Measurements from ENCODE around the gene CD7.
A peak's percentile ranks its signal among the peaks of the same experiment; 100 is the strongest.

CD7 gene

DNA sequence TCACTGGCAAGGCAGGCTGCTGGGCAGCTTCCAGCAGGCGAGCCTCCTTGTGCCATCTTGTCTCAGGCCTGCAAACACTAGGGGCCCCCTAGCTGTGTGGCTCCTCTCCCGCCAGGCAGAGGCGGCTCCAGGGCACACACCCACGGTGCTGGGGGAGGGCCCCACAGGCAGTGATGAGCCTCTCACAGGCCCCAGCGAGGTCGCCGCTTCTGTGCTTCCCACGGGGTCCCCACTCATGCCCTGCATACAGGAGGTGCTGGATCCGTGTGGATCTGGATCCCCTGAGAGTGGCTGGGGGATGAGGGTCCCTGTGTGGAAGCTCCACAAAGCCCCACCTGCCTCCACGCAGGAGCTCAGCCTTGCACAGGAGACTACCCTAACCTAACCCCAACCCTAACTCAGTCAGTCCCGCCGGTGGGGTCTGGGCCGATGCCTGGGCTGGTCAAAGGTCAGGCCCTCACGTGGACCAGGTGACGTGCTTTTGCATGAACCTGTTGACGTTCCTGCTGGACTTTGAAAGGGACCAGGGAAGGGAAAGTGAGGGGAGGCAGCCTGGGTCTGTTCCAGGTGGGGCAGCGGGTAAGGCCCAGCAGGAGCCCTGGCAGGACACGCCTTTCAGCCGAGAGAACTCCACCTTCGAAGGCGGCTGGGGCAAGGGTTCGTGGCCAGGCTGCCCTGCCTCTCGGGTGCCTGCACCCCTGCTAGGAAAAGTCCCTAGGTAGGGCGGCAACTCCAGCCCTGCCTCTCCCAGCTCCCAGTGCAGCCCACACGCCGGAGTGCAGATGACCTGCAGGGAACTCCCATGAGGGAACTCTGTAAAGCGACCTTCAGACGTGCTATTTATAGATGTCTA, 11.0 kb upstream of the CD7 start:
- no peak for DNase-seq

DNA sequence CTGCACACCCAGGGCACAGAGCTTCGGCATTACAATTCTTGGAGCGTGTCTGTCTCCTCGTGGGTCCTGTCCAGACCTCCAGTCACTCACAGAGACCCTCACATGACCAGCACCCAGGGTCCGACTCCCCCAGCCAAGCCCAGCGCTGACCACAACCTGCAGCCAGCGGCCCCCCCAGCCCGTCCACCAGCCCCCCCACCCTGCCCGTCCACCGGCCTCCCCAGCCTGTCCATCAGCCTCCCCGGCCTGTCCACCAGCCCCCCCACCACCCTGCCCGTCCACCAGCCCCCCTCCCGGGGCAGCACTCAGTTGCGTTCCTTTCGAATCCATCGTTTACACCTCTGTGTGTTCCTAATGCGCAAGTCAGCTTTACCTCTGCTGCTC, 10.3 kb upstream of the CD7 start:
- DNase-seq = no peak

DNA sequence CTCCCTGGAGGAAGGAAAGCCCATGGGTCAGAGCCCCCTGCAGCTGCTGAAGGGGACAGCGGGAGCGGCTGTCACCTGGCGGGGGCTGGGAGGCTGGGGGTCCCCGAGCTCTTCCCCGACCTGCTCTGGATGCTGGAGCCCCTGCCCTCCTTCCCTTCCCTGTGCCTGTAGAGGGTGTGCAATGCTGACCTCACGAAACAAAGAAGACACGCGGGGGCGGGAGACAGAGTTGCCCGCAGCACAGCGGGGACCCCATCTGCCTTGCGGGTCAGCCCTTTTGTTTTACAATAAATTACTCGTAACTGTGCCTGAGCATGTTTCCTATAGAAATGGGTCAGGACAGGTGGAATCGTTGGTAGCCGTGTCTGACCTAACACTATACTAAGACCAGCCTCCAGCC, 9.9 kb upstream of the CD7 start:
- no peak for DNase-seq

DNA sequence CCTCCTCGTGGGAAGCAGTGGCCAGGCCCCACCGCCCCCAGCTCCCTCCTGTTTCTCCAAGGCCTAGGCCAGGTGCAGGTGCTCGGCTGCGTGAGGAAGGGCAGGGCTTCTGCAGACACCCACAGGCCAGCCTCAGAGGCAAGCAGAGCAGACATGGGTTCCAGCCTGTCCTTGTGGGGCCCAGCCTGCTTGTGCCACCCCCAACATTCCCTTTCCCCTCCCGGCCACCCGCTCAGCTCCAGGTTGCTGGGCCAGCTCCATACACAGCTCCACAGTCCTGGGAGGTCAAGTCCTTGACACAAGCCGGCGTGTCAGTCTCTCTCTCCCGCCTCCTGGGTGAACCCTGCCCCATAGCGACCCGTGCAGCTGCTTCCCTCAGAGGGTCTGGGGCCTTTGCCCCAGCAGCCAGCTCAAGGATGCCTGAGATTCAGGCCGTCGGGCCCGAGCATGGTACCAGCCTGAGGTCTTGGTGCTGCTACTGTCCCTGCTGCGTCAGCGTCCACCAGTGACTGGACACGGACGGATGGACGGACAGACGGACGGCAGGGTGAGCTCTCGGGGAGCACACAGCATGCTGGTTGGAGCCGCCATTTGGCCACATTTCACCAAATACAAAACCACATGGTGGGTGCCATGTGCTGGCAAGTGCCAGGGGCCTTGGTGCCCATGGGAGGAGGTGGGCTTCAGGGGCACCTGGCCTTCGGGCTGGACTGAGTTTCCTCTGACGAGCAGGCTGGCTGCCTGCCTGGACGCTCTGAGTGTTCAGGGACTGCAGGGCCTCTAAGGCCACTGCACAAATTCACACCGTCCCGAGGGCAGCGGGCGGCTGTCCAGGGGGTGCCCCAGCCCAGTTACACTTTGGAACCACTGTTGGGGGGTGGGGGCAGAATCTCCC, 8.1 kb upstream of the CD7 start:
- DNase-seq = no peak

DNA sequence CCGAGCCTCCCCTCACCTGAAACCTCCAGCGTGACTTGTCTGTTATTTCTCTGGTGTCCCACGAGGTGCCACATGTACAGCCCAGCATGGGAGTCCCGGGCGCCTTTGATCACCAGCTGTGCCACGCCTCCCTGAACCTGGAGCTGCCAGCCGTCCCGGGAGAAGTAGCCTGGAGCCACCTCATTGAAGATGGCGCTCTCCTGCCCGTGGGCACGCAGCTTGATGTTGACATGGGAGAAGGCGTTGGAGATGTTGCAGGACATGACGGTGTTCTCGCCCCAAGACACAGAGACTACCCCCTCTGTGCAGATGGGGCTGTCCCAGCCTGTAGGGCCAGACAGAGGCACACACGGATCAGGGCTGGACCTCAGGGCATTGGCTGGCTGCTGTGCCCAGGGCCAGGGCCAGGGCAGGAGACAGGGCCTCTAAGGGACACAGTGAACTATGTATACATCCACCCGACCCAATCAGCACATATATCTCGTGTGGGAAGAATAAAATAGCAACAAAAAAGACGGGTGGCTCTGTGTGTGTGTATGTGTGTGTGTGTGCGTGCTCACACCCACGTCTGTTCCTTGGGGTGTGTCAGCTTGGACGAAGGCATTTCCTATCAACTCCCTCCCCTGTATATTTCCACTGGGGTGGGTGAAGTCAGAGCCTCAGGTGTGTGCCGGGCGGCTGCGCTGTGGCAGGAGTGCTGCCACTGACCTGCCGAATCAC, 7.3 kb upstream of the CD7 start:
- peak in 1 of 2 experiments; percentile 63 for DNase-seq

DNA sequence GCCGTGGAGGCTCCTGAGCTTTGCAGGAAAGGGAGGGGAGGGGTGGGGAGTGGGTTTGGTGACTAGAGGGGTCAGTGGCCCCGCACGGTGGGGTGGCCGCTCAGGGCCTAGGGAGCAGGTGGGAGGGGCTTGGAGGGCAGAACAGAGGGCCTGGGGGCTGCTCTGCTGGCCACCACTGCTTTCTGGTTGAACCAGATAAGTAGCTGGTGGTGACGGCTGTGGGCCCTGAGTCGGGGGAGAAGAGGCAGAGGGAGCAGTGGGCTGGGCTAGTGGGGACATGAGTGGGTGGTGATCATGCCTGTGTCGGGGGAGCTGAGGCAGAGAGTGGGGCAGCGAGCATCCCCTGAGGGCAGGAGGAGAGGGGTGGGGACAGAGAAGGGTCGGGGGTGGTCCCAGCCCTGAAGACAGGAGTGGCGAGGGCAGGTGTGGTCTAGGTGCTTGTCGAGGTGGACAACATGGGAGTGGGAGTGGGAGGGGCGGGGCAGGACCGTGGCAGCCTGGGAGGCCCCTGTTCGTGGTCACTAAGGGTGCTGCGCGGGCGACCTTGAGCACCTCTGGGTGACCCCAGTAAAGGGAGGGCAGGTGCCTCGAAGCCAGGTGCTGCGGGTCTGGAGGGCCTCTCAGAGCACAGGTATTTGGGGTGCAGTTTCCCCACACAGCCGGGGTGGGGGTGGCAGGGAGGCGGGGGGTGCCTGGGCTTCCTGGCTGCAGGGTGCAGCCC, 6.3 kb upstream of the CD7 start:
- no peak for DNase-seq

DNA sequence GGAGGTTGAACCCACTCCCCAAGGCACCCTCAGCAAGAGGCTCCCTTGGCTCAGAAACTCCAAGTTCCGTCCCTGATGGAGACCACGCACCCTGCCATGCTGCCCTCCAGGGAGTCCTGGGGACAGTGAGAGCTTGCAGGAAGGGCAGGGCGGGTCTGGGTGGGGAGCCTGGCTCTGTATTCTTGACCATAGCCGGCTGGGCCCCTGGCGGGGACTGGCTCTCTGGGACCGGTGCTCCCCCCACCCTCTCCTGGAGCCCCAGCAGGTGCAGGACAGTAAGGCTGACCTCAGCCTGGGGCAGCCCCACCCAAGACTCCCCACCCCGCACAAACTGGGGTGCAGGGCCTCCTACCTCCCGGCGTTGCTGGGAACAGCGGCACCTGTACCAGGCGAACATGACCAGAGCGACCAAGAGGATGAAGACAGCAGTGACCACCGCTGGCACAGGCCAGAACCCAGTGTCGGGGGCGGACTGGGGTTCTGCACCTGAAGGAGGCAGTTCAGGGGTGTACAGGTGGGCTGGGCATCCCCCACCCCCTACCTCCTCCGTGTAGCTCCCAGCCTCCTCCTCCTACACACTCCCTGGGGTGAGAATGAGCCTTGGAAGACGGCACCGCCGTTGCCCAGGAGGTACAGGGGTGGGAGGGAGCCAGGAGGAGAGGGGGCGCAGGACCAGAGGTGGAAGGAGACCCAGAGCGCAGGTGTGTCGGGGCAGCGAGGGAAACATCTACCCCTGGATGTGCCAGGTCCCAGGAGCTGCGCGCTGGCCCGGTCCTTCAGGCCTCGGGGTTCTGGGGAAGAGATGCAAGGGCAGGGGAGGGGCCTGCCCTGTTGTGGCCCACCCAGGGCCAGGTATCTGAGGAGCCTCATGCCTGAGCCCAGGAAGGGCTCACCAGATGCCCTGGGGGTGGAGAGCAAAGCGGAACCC, 5.4 kb upstream of the CD7 start:
- no peak for DNase-seq

DNA sequence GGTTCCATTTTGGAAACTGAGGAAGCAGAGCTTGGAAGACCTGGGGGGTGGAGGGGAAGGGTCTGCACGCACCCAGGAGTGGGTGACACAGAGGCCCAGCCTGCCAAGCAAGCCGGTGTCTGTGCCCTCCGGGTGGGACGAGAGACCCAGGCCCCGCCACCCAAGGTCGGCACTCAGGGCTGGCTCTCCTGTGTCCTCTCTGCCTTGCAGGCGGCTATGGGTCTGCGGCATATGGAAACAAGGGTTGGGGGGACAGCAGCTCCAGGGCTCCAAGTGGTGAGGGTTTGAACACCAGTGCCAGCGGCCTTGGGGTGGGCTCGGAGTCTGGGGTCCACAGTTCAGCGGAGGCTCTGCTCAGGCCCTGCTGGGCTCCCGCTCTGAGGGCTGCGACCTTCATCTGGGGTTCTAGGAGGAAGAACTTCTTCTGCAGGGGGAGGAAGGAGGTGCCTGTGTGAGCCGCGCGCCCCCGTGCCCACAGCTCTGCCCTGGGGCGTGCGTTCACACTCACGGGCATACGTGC, 4.6 kb upstream of the CD7 start:
- peak in 1 of 2 experiments; percentile 49 for DNase-seq

DNA sequence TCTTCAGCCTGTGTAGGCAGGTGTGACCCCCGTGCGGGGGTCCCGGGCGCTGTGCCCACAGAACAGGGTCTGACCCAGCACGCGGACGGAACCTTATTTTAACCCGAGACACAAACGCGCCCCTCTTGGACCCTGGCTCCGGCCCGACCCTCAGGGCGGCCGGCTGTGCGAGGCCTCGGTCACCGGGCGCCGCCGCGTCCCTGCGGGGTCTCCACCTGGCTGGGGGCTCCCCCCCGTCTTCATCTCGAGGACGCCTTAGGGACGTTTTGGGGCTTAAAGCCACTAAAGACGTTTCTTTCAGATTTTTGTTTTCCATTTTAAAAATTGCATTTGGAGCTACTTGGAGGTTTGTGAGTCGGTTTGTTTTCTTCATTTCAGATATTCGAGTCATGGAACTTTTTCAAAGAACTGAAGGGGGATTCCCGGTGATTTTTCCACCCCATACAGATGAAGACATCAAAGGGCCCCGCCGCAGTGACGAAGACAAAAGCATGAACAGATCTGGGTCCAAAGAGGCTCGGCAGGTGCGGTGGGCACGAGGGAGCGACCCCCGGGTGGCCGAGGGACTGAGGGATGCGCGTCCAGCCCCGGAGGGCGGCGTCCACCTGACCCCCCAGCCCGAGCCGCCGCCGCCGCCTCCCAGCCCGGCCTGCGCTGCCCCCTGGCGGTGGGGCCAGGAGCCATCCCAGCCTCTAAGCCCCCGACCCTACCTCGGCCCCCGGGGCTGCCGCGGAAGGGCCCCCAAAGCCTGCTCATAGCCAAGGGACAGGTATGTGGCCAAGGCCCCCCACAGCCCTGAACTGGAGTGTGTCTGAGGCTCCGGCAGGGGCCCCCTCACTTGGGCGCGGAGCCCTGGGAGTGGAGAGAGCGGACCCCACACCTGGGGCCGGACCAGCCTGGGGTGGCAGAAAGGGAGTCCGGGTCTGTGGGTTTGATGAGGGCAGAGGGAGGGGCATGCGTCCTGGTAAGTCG, 3.8 kb upstream of the CD7 start:
- DNase-seq = peak; percentile 75 to 88

DNA sequence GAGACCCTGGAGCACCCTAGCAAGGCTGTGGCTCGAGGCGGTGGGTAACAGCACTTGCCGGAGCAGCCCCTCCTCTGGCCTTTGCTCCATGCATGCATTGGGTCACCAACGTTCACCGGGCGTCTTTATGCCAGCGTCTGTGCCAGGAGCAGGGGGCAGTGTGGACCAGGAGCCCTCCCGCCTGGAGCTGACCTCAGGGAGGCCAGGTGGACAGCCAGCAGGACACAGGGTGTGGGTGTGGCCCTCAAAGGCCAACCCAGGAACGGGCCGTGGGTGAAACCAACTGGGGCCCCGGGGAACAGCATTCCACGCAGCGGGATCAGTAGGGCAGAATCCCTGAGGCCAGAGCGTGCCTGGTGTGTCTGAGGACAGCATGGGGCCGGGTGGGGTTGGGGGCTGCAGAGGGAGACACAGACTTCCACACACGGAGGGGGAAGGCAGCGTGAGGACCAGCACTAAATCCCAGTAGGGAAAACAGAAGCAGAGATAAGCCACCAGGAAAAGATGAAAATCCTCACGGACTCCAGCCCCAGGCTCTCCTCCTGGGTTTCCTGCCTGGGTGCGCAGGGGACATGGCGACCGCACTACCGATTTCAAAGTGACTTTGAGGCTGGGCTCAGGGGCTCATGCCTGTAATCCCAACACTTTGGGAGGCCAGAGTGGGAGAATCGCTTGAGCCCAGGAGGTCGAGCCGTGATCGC, 2.9 kb upstream of the CD7 start:
- no peak for DNase-seq

DNA sequence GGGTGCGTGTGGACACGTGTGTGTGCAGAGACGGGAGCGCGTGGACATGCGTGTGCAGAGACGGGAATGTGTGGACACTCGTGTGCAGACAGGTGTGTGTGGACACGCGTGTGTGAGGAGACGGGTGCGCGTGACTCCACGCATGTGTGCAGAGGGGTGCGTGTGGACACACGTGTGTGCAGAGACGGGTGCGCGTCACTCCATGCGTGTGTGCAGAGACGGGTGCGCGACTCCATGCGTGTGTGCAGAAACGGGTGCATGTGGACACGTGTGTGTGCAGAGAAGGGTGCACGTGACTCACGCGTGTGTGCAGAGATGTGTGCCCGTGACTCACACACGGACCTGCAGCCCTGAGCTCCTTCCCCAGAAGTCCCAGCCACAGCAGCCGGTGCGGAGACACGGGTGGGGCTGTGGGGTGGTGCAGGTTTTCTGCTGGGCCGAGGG, 2.2 kb upstream of the CD7 start:
- no peak for DNase-seq

DNA sequence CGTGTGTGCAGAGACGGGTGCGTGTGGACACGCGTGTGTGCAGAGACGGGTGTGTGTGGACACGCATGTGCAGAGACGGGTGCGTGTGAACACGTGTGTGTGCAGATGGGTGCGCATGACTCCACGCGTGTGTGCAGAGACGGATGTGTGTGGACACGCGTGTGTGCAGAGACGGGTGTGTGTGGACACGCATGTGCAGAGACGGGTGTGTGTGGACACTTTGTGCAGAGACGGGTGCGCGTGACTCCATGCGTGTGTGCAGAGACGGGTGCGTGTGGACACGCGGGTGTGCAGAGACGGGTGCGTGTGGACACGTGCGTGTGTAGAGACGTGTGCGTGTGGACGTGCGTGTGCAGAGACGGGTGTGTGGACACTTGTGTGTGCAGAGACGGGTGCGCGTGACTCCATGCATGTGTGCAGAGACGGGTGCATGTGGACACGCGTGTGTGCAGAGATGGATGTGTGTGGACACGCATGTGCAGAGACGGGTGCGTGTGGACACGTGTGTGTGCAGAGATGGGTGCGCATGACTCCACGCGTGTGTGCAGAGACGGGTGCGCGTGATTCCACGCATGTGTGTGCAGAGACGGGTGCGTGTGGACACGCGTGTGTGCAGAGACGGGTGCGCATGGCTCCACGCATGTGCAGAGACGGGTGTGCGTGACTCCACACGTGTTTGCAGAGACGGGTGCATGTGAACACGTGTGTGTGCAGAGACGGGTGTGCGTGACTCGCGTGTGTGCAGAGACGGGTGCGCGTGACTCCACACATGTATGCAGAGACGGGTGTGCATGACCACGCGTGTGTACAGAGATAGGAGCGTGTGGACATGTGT, 1.6 kb upstream of the CD7 start:
- DNase-seq = no peak

DNA sequence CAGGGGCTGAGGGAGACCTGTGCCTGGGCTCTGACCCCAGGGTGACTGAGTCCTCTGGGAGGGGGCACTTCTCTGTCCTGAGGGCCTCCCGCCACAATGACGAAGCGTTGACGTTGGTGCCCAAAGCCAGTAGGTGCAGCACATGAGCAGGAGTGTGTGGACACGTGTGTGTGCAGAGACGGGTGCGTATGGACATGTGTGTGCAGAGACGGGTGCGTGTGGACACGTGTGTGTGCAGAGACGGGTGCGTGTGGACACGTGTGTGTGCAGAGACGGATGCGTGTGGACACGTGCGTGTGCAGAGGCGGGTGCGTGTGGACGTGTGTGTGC, 726 bp upstream of the CD7 start:
- DNase-seq = no peak

DNA sequence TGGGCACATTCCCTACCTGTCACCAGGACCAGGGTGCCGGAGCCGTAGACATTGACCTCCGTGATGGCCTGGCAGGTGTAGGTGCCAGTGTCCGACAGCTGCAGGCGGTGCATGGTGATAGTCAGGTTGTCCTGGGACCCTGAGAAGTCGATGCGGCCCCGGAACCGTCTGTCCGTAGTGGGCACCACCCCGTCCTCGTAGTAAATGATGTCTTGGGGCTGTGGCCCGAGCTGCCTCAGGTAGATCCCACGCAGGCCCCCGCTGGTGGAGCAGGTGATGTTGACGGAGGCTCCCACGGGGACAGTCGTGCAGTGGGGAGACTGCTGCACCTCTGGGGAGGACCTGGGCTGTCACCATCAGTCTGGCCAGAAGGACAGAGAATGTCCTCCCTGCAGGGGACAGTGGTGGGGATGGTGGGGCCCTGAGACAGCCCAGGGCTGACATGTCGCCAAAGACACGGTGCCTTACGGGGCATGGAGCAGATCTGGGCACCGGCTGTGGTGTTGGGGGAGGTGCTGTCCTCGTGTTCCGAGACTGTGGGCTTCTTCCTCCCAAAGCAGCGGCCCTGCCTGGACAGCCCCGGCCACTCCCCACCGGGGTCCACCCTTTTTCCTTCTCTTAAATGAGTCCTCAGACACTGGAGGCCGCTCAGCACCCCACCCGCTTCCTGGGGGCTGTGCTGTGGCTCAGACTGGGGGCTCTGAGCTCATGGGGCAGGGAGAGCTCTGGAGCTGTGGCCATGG, 586 bp downstream of the CD7 start:
- no peak for DNase-seq

DNA sequence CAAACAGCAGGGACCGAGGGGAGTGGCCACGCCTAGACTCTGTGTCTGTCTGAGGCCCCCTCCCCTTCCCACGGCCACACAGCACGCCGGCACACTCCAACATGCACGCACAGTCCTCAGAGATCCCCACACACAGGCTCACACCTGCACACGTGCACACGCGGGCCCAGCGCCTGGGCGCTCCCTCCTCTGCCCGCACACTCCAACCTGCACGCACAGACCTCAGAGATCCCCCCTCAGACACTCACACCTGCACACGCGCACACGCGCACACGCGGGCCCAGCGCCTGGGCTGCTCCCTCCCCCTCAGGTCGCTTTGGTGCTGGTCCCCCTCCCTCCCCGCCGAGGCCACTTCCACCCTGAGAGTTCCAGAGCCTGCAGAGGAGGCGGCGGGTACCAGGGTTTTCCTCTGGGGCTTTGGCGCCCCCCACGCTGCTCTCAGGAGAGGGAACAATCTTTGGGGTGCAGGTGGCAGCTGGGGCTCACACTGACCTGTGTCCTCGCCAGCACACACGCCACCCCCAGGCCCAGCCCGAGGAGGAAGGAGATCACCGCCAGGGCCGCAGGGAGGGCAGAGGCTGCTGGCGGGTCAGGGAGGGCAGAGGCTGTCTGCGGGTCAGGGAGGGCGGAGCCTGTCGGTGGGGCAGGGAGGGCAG, 1.6 kb downstream of the CD7 start:
- DNase-seq = peak; percentile 51

DNA sequence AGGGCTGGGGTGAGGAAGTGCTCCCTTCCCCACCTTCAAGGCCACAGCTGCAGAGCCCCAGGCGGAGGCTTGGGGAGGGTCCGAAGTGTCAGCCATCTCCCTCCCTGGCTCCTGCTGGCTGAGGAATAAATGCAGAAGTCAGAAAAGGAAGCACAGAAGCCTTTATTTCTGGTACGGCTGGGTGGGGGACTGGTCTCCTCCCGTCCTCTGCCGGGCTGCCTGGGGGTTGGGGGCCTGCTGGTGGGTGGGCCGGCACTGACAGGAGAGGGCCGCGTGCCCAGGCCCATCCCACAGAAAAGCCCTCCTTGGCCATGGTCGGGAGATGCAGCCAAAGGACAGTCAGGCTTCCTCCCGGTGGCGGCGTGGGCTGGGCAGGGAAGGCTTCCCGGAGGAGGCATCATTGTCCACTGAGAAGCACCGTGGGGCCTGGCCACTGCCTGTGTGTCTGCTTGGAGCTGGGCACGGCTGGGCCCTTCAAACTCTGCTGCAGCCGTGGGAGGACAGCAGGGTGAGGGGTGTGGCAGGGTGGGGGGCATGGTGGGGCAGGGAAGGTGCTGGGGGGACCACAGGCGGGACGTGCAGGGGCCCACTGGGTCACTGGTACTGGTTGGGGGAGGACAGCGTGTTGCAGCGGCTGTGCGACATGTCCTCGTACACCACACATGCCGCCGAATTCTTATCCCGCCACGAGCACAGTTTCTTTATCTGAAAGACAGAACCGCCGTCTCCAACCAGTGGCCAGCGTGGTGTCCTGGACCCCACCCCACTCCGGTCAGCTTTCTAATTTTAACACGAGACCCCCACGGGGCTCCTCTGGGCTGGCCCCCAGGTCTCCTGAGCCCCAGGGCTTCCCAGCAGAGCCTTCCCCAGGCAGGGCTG, 2.4 kb downstream of the CD7 start:
- DNase-seq = no peak
